ENCODE data around the gene ZNF365.

The ZNF365 gene

DNA sequence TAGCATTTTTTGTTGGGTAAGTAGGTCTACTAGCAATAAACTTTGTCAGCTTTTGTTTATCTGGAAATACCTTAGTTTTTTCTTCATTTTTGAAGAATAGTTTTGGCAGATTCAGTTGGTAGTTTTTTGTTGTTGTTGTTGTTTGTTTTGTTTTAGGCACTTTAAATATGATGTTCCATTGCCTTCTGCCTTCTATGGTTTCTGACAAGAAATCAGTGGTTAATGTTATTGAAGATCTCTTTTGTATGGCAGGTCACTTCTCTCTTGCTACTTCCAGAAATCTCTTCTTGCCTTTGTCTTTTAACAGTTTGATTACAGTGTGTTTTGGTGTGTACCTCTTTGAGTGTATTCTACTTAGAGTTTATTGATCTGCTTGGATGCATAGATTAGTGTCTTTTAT, 41.8 kb upstream of the ZNF365 start:
- Histone ChIP-seq H2AFZ (ENCODE audit: low read length) (no peak overlapping the region), H4K20me1 (ENCODE audit: insufficient read depth, low read length) (no peaks in the 10 kb centered on the region), H3K79me2 (ENCODE audit: low read length) (no peaks in the 10 kb centered on the region), H3K27me3 (replicated peaks; ENCODE audit: insufficient read depth, low read length) (no peaks in the 10 kb centered on the region), H3K27ac (ENCODE audit: low read length) (no peak overlapping the region), H3K9ac (ENCODE audit: low read length) (no peak overlapping the region), H3K4me2 (ENCODE audit: low read depth, low read length) (no peak overlapping the region), H3K4me3 (ENCODE audit: low read length) (no peak overlapping the region), H3K4me1 (ENCODE audit: low read length) (no peaks in the 10 kb centered on the region), H3F3A (ENCODE audit: insufficient read depth, low read length) (no peaks in the 10 kb centered on the region), H3K36me3 (replicated peaks; ENCODE audit: insufficient read depth, low read length) (no peaks in the 10 kb centered on the region), H3K9me3 (replicated peaks; ENCODE audit: insufficient read depth, low read length) (no peaks in the 10 kb centered on the region), H3K9me2 (replicated peaks; ENCODE audit: insufficient read depth, low read length) (no peaks in the 10 kb centered on the region)
- TF ChIP-seq EZH2phosphoT487 (IDR thresholded peaks at IDR 0.05; ENCODE audit: low read length) (no peak), EZH2 (optimal IDR thresholded peaks at IDR 0.05; ENCODE audit: low read depth, low read length) (no peak)
- no peak for DNase-seq

DNA sequence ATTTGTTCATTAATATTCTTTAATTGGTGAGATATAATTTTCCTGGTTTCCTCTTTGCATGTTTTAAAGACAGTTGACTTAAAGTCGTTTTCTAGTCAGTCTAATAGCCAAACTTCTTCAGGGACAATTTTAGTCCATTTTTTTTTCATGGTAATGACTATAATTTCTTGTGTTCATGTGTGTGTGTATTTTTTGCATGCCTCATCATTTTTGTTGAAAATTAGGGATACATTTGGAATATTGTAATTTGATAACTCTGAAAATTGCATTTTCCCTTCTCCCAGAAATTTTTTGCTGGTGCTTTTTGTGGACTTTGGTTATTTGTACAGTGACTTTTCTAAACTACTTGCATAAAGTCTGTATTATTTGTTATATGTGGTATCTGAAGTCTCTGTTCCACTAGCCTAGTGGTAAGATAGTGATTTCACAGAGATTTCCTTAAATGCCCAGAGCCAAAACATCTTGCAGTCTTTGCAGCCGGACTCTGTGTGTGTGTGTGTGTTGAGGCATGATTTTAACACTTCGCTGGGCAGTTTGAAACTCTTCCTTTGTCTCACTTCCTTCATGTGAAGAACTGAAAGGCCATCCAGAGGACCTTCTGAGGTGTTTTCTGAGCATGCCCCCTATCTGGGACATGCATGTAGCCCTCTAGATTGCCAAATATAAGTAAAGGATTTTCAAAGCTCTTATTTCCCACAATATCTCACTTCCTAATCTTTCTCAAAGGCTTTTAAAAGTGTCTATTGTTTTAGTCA, 40.9 kb upstream of the ZNF365 start:
- Histone ChIP-seq H3F3A (ENCODE audit: insufficient read depth, low read length) (no peaks in the 10 kb centered on the region), H3K27me3 (replicated peaks; ENCODE audit: insufficient read depth, low read length) (no peaks in the 10 kb centered on the region), H3K4me3 (ENCODE audit: low read length) (no peak overlapping the region), H3K79me2 (ENCODE audit: low read length) (no peaks in the 10 kb centered on the region), H3K27ac (ENCODE audit: low read length) (no peak overlapping the region), H2AFZ (ENCODE audit: low read length) (no peak overlapping the region), H3K9ac (ENCODE audit: low read length) (no peak overlapping the region), H3K9me3 (replicated peaks; ENCODE audit: insufficient read depth, low read length) (no peaks in the 10 kb centered on the region), H3K9me2 (replicated peaks; ENCODE audit: insufficient read depth, low read length) (no peaks in the 10 kb centered on the region), H3K4me2 (ENCODE audit: low read depth, low read length) (no peak overlapping the region), H3K4me1 (ENCODE audit: low read length) (no peaks in the 10 kb centered on the region), H4K20me1 (ENCODE audit: insufficient read depth, low read length) (no peaks in the 10 kb centered on the region), H3K36me3 (replicated peaks; ENCODE audit: insufficient read depth, low read length) (no peaks in the 10 kb centered on the region)
- TF ChIP-seq EZH2phosphoT487 (IDR thresholded peaks at IDR 0.05; ENCODE audit: low read length) (no peak), EZH2 (optimal IDR thresholded peaks at IDR 0.05; ENCODE audit: low read depth, low read length) (no peak)
- TF ChIP-seq, protein P1, sequence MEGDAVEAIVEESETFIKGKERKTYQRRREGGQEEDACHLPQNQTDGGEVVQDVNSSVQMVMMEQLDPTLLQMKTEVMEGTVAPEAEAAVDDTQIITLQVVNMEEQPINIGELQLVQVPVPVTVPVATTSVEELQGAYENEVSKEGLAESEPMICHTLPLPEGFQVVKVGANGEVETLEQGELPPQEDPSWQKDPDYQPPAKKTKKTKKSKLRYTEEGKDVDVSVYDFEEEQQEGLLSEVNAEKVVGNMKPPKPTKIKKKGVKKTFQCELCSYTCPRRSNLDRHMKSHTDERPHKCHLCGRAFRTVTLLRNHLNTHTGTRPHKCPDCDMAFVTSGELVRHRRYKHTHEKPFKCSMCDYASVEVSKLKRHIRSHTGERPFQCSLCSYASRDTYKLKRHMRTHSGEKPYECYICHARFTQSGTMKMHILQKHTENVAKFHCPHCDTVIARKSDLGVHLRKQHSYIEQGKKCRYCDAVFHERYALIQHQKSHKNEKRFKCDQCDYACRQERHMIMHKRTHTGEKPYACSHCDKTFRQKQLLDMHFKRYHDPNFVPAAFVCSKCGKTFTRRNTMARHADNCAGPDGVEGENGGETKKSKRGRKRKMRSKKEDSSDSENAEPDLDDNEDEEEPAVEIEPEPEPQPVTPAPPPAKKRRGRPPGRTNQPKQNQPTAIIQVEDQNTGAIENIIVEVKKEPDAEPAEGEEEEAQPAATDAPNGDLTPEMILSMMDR (IDR thresholded peaks at IDR 0.05; ENCODE audit: low read length): no peak
- DNase-seq: no peak

DNA sequence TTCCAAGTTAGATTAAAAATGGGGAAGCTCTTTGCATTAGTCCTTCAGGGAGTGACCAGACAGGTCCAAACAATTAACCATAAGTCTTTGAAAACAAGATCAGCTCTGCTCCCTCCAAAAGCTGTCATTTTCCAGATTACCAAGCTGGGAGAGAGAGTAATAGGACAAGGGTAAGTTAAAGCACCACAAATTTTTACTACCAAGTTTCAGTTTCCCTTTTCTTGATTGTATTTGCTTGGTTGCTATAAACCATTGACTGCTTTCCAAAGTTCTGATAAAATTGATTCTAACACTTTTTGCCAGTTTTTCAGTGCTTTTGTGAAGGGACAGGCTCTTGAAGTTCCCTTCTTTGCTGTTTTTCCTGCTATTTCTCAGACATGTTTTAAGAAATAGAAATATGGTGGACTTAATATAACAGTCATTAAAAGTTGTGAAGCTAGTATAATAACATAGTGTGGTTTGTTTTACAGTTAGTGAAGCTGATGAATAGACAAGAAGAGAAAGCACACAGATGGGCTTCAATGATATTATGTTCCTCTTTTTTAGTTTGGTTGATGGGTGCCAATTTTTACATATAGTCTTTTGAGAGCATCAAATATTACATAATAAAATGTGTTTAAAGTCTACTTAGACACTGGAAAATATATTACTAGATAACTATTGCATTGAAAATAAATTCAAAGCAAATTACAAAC, 40.0 kb upstream of the ZNF365 start:
- DNase-seq: no peak
- Histone ChIP-seq H3K27me3 (replicated peaks; ENCODE audit: insufficient read depth, low read length) (no peaks in the 10 kb centered on the region), H3K9me2 (replicated peaks; ENCODE audit: insufficient read depth, low read length) (no peaks in the 10 kb centered on the region), H3K36me3 (replicated peaks; ENCODE audit: insufficient read depth, low read length) (no peaks in the 10 kb centered on the region), H3K9me3 (replicated peaks; ENCODE audit: insufficient read depth, low read length) (no peaks in the 10 kb centered on the region), H3K4me1 (ENCODE audit: low read length) (no peaks in the 10 kb centered on the region), H3F3A (ENCODE audit: insufficient read depth, low read length) (no peaks in the 10 kb centered on the region), H3K4me2 (ENCODE audit: low read depth, low read length) (no peak overlapping the region), H3K27ac (ENCODE audit: low read length) (no peak overlapping the region), H2AFZ (ENCODE audit: low read length) (no peak overlapping the region), H3K9ac (ENCODE audit: low read length) (no peak overlapping the region), H3K4me3 (ENCODE audit: low read length) (no peak overlapping the region), H4K20me1 (ENCODE audit: insufficient read depth, low read length) (no peaks in the 10 kb centered on the region), H3K79me2 (ENCODE audit: low read length) (no peaks in the 10 kb centered on the region)
- TF ChIP-seq EZH2phosphoT487 (IDR thresholded peaks at IDR 0.05; ENCODE audit: low read length) (no peak), EZH2 (optimal IDR thresholded peaks at IDR 0.05; ENCODE audit: low read depth, low read length) (no peak)
- TF ChIP-seq, protein P1 (IDR thresholded peaks at IDR 0.05; ENCODE audit: low read length): no peak

DNA sequence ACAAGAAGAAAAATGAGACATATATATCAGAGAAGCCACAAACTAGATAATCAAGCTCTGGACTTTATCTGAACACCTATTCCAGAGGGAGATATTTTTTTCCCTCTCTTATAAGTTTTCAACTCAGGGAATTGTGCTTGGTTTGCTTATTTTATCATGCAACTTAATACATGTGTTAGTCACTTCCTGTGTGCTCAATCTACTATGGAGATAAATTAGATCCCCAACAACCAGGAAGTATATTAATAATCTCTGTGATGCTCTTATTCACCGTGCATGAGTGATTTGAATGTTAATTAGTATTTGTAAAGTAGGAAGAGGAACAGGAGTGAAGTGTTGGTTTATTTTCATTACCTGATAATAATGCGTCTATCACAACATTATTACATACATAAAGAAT, 38.8 kb upstream of the ZNF365 start:
- Histone ChIP-seq H3K36me3 (replicated peaks; ENCODE audit: insufficient read depth, low read length) (no peaks in the 10 kb centered on the region), H3K9me3 (replicated peaks; ENCODE audit: insufficient read depth, low read length) (no peaks in the 10 kb centered on the region), H3K9me2 (replicated peaks; ENCODE audit: insufficient read depth, low read length) (no peaks in the 10 kb centered on the region), H3K4me3 (ENCODE audit: low read length) (no peak overlapping the region), H3K79me2 (ENCODE audit: low read length) (no peaks in the 10 kb centered on the region), H4K20me1 (ENCODE audit: insufficient read depth, low read length) (no peaks in the 10 kb centered on the region), H3F3A (ENCODE audit: insufficient read depth, low read length) (no peaks in the 10 kb centered on the region), H3K27ac (ENCODE audit: low read length) (no peak overlapping the region), H3K27me3 (replicated peaks; ENCODE audit: insufficient read depth, low read length) (no peaks in the 10 kb centered on the region), H3K4me2 (ENCODE audit: low read depth, low read length) (no peak overlapping the region), H3K4me1 (ENCODE audit: low read length) (no peaks in the 10 kb centered on the region), H2AFZ (ENCODE audit: low read length) (no peak overlapping the region), H3K9ac (ENCODE audit: low read length) (no peak overlapping the region)
- TF ChIP-seq, protein P1 (IDR thresholded peaks at IDR 0.05; ENCODE audit: low read length): no peak
- TF ChIP-seq EZH2phosphoT487 (IDR thresholded peaks at IDR 0.05; ENCODE audit: low read length) (no peak), EZH2 (optimal IDR thresholded peaks at IDR 0.05; ENCODE audit: low read depth, low read length) (no peak)
- DNase-seq: no peak

All from MM.1S (cell line).